Activated CD8-positive, alpha-beta T cell treated with anti-CD3 and anti-CD28 coated beads for 36 hours (primary cell): ENCODE results near the gene PRIMPOL. TPM values are rescaled to one million over a fixed set of nuclear protein-coding genes. Genes with fewer than 3 reads are reported as not detected.

Experiments used
- ATAC-seq: fragments of 200-7000 bp; cut with Tn5 transposase; one replicate; pipeline ENCODE4 v1.10.0; 2021; ENCODE audit warnings: mild to moderate bottlenecking, moderate library complexity
- CTCF ChIA-PET: fragments of 350-600 bp; sonication (Branson Sonifier 250); formaldehyde crosslinking; loops from one replicate; lab custom pipeline; 2021; ENCODE audit warnings: antibody characterized with exemption; lab: Charles Lee
- POLR2A ChIA-PET: fragments of 350-600 bp; sonication (Branson Sonifier 250); formaldehyde crosslinking; loops from one replicate; lab custom pipeline; 2021; ENCODE audit warnings: antibody characterized with exemption; lab: Charles Lee
- DNase-seq: peaks from one replicate; pipeline ENCODE4 v3.0.0-alpha.2; 2020
- H3K27ac Mint-ChIP-seq: one replicate; pipeline ENCODE4 v1.8.0; 2021; ENCODE audit warnings: mild to moderate bottlenecking, mixed read lengths
- H3K27me3 Mint-ChIP-seq: one replicate; pipeline ENCODE4 v1.8.0; 2021; ENCODE audit warnings: mixed read lengths
- H3K36me3 Mint-ChIP-seq: one replicate; pipeline ENCODE4 v1.8.0; 2021; ENCODE audit warnings: low read depth, mixed read lengths
- H3K4me1 Mint-ChIP-seq: one replicate; pipeline ENCODE4 v1.8.0; 2021; ENCODE audit warnings: low read depth, mixed read lengths
- H3K4me3 Mint-ChIP-seq: one replicate; pipeline ENCODE4 v1.8.0; 2021; ENCODE audit warnings: mild to moderate bottlenecking, moderate library complexity, mixed read lengths
- H3K9me3 Mint-ChIP-seq: one replicate; pipeline ENCODE4 v1.8.0; 2021; ENCODE audit warnings: mixed read lengths
- CTCF ChIP-seq: fragments of 200-600 bp; IDR thresholded peaks from one replicate; pipeline ENCODE4 v1.8.0; 2022; ENCODE audit warnings: antibody characterized with exemption, mild to moderate bottlenecking
- intact Hi-C: fragments of 100-400 bp; cut with micrococcal nuclease; formaldehyde crosslinking; loops from one replicate; pipeline ENCODE4 v1.10.0; 2022
- total RNA-seq, 2 experiments: library from RNA; stranded (reverse); gene quantifications; one replicate each; pipeline ENCODE4 v1.2.3, GENCODE V29; 2021

Gene PRIMPOL
- total RNA-seq, 2 experiments from 2014 or later: 16.9 to 17.3 TPM

- Mint-ChIP-seq H3K9me3 (no peaks in the 10 kb centered on the region), H3K4me3 (no peak overlapping the region), H3K36me3 (peaks cover 45% of the 10 kb centered on the region), H3K27ac (peak overlapping the region; percentile 79), H3K4me1 (peaks cover 23% of the 10 kb centered on the region), H3K27me3 (no peaks in the 10 kb centered on the region)
- TF ChIP-seq CTCF: no peak
- intact Hi-C loops: no loop called here
- ChIA-PET POLR2A (interaction anchor here (0.6 to 2.0 kb wide), 7 partner anchors 10 to 65 kb away, joined by 3 to 8 read pairs (median 3); partner anchors contain the start of gene CENPU), CTCF (interaction anchor here (1.8 to 1.9 kb wide), 2 partner anchors 10 to 404 kb away, joined by 6 read pairs; no protein-coding TSS in a partner anchor)
- peak; percentile 84 for ATAC-seq
- DNase-seq: peak; percentile 18
Measured at GRCh38 chr4:184668511-184669114, 19.1 kb downstream of the PRIMPOL start.

GRCh38 chr4:184669251-184669650 is 19.7 kb downstream of the PRIMPOL start:
- H3K9me3 Mint-ChIP-seq: no peaks in the 10 kb centered on the region
- ChIA-PET CTCF (interaction anchor here (1.8 to 1.9 kb wide), 2 partner anchors 9 to 405 kb away, joined by 6 read pairs; no protein-coding TSS in a partner anchor), POLR2A (interaction anchor here (1.2 to 2.0 kb wide), 3 partner anchors 10 to 61 kb away, joined by 3 to 4 read pairs (median 4); no protein-coding TSS in a partner anchor)
- no peak for ATAC-seq
- intact Hi-C loops: no loop called here
- no peak for TF ChIP-seq CTCF
- no peak overlapping the region for H3K4me3 Mint-ChIP-seq
- H3K27ac Mint-ChIP-seq: peak overlapping the region; percentile 46
- peaks cover 49% of the 10 kb centered on the region for H3K36me3 Mint-ChIP-seq
- no peaks in the 10 kb centered on the region for H3K27me3 Mint-ChIP-seq
- H3K4me1 Mint-ChIP-seq: peaks cover 23% of the 10 kb centered on the region
- no peak for DNase-seq

- no peak for TF ChIP-seq CTCF
- H3K27me3 Mint-ChIP-seq: no peaks in the 10 kb centered on the region
- ATAC-seq: no peak
- DNase-seq: no peak
- ChIA-PET CTCF (interaction anchor here (1.6 kb wide), 1 partner anchor 407 kb away, joined by 4 read pairs; no protein-coding TSS in a partner anchor), POLR2A (no interaction called here)
- H3K4me1 Mint-ChIP-seq: peaks cover 23% of the 10 kb centered on the region
- H3K4me3 Mint-ChIP-seq: no peak overlapping the region
- H3K27ac Mint-ChIP-seq: no peak overlapping the region
- intact Hi-C loops: no loop called here
- peaks cover 47% of the 10 kb centered on the region for H3K36me3 Mint-ChIP-seq
- H3K9me3 Mint-ChIP-seq: no peaks in the 10 kb centered on the region
Measured at GRCh38 chr4:184671101-184671500, 21.6 kb downstream of the PRIMPOL start.

- no peaks in the 10 kb centered on the region for H3K9me3 Mint-ChIP-seq
- peaks cover 22% of the 10 kb centered on the region for H3K4me1 Mint-ChIP-seq
- no peak for ATAC-seq
- DNase-seq: no peak
- intact Hi-C loops: no loop called here
- H3K36me3 Mint-ChIP-seq: peaks cover 37% of the 10 kb centered on the region
- H3K4me3 Mint-ChIP-seq: no peak overlapping the region
- H3K27me3 Mint-ChIP-seq: no peaks in the 10 kb centered on the region
- TF ChIP-seq CTCF: no peak
- ChIA-PET CTCF (interaction anchor here (1.6 kb wide), 1 partner anchor 409 kb away, joined by 4 read pairs; no protein-coding TSS in a partner anchor), POLR2A (no interaction called here)
- H3K27ac Mint-ChIP-seq: no peak overlapping the region
Measured at GRCh38 chr4:184672741-184673140, 23.2 kb downstream of the PRIMPOL start.

- CTCF ChIA-PET: interaction anchor here (0.8 kb wide), 1 partner anchor 27 kb away, joined by 3 read pairs; no protein-coding TSS in a partner anchor
- H3K4me1 Mint-ChIP-seq: peaks cover 9% of the 10 kb centered on the region
- no peak for TF ChIP-seq CTCF
- POLR2A ChIA-PET: interaction anchor here (1.4 kb wide), 1 partner anchor 163 kb away, joined by 4 read pairs; no protein-coding TSS in a partner anchor
- no peaks in the 10 kb centered on the region for H3K9me3 Mint-ChIP-seq
- H3K27me3 Mint-ChIP-seq: no peaks in the 10 kb centered on the region
- DNase-seq: no peak
- H3K27ac Mint-ChIP-seq: no peak overlapping the region
- H3K4me3 Mint-ChIP-seq: no peak overlapping the region
- peaks cover 26% of the 10 kb centered on the region for H3K36me3 Mint-ChIP-seq
- no peak for ATAC-seq
- intact Hi-C loops: no loop called here
Measured at GRCh38 chr4:184674011-184674410, 24.5 kb downstream of the PRIMPOL start.
